GM10847 (cell line): ENCODE measurements around the gene TRDMT1.

Experiments used
- POLR2A ChIP-seq: IDR thresholded peaks from 2 replicates; pipeline ENCODE4 v1.6.1; 2011; ENCODE audit not compliant: insufficient read length; ENCODE audit errors: extremely low read depth

Gene TRDMT1

GRCh38 chr10:17200912-17201793 lies at the start of gene TRDMT1:
Gene TRDMT1, minus strand, starts transcription at chr10:17201672. Its CDS starts 38 bp downstream, at chr10:17201634.
- TF ChIP-seq POLR2A = no peak

GRCh38 chr10:17250736-17251135 lies 49.3 kb upstream of the TRDMT1 start:
- no peak for TF ChIP-seq POLR2A

- TF ChIP-seq POLR2A = no peak
Measured at GRCh38 chr10:17249820-17250219, 48.3 kb upstream of the TRDMT1 start.

- TF ChIP-seq POLR2A = no peak
Measured at GRCh38 chr10:17248964-17249363, 47.5 kb upstream of the TRDMT1 start.

GRCh38 chr10:17247210-17247609 lies 45.7 kb upstream of the TRDMT1 start:
- no peak for TF ChIP-seq POLR2A

- TF ChIP-seq POLR2A = no peak
Measured at GRCh38 chr10:17244700-17245365, 43.4 kb upstream of the TRDMT1 start.

GRCh38 chr10:17241611-17242333 lies 40.3 kb upstream of the TRDMT1 start:
- no peak for TF ChIP-seq POLR2A

GRCh38 chr10:17240616-17241015 lies 39.1 kb upstream of the TRDMT1 start:
- TF ChIP-seq POLR2A = no peak

- TF ChIP-seq POLR2A = no peak
Measured at GRCh38 chr10:17240096-17240495, 38.6 kb upstream of the TRDMT1 start.

- TF ChIP-seq POLR2A = no peak
Measured at GRCh38 chr10:17239345-17240085, 38.0 kb upstream of the TRDMT1 start.

- TF ChIP-seq POLR2A = no peak
Measured at GRCh38 chr10:17238445-17239291, 37.2 kb upstream of the TRDMT1 start.

GRCh38 chr10:17237915-17238444 lies 36.5 kb upstream of the TRDMT1 start:
- TF ChIP-seq POLR2A = no peak

- TF ChIP-seq POLR2A = no peak
Measured at GRCh38 chr10:17237149-17237527, 35.7 kb upstream of the TRDMT1 start.
